Measurements from ENCODE around the gene LRRC49.
"Not testable (repeated sequence)": the region's sequence is repeated elsewhere in the genome, so short reads cannot be mapped to it uniquely, and the experiment has no call there.

Gene LRRC49

DNA sequence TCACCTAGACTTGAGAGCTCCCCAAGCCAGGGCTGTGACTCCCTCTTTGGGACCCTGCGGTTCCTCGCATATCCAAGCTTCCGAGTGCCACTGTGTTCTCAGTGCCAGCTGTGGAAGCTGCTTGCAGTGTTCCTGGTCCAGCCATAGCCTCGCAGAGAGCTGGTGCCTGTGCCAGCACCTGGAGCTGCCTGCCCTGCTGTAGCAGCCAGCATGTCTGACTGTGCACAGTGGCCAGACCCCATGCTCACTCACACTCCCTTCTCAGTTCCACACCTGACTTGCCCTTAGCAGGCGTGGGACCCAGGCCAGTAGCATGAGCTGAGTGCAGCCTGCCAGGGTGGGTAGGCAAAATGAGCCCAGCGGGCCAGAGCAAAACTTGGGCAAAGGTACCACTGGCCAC lies 25.3 kb downstream of the LRRC49 start:
- DNase-seq: no peak
- in situ Hi-C loops (cut with MboI; ENCODE audit: low pct_unique_long_range_greater_than_20kb, low sequenced_read_pairs): no loop called here

- in situ Hi-C loops (cut with MboI; ENCODE audit: low pct_unique_long_range_greater_than_20kb, low sequenced_read_pairs): no loop called here
- no peak for DNase-seq
Measured at GRCh38 chr15:70920981-70921696, 28.5 kb downstream of the LRRC49 start.

DNA sequence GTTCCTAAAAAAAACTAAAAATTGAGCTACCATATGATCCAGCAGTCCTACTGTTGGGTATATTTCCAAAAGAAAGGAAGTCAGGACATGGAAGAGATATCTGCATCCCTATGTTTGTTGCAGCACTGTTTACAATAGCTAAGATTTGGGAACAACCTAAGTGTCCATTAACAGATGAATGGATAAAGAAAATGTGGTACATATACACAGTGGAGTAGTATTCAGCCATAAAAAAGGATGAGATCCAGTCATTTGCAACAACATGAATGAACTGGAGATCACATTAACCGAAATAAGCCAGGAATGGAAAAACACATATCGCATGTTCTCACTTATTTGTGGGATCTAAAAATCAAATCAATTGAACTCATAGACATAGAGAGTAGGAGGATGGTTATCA lies 29.5 kb downstream of the LRRC49 start:
- in situ Hi-C loops (cut with MboI; ENCODE audit: low pct_unique_long_range_greater_than_20kb, low sequenced_read_pairs): no loop called here
- DNase-seq: no peak

GRCh38 chr15:70923311-70924080 lies 30.9 kb downstream of the LRRC49 start:
- no peak for DNase-seq
- in situ Hi-C loops (cut with MboI; ENCODE audit: low pct_unique_long_range_greater_than_20kb, low sequenced_read_pairs): no loop called here

DNA sequence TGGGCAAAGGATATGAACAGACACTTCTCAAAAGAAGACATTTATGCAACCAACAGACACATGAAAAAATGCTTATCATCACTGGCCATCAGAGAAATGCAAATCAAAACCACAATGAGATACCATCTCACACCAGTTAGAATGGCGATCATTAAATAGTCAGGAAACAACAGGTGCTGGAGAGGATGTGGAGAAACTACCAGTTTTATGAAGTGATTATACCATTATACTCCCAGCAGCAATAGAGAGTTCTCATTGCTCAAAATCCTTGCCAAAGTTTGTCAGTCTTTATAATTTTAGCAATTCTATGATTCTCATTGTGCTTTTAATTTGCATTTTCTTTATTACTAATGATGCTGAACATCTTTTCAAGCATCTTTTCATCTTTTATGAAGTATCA lies 34.3 kb downstream of the LRRC49 start:
- in situ Hi-C loops (cut with MboI; ENCODE audit: low pct_unique_long_range_greater_than_20kb, low sequenced_read_pairs); DNase-seq: not testable (repeated sequence)

DNA sequence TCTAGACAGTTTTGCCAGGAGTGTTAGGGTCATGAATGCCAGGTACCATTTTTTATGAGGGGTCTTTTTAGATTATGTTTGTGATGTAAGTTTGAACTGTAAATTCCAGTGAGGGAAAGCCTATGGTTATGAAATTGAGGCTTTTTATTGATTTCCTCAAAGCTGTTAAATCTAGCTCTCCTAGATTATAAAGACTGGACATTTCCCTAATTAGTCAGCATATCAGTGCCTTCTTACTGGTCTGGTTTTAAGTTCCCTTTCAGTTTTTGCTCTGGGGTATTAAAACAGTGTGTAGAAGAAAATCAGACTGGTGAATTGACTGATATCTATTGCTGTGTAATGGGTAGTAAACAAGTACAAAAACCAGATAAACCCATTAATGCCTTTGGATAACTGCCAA lies 39.2 kb downstream of the LRRC49 start:
- no peak for DNase-seq
- in situ Hi-C loops (cut with MboI; ENCODE audit: low pct_unique_long_range_greater_than_20kb, low sequenced_read_pairs): no loop called here

DNA sequence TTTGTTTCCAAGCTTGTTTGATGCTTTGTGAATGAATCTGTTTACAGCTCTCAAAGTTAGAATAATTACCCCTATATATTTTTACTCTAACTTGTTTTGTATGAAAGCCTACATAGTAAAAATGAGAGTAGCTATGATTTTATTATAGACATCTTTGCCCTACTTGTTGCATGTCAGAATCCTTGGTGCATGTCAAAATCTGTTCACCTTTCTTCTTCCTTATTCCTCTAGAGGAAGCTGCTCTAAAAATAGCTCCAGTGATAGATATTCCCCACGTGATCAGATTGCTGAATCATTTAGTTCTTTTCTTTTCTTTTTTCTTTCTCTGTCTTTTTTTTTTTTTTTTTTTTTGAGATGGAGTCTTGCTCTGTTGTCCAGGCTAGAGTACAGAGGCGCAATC lies 39.8 kb downstream of the LRRC49 start:
- in situ Hi-C loops (cut with MboI; ENCODE audit: low pct_unique_long_range_greater_than_20kb, low sequenced_read_pairs): no loop called here
- DNase-seq: no peak

DNA sequence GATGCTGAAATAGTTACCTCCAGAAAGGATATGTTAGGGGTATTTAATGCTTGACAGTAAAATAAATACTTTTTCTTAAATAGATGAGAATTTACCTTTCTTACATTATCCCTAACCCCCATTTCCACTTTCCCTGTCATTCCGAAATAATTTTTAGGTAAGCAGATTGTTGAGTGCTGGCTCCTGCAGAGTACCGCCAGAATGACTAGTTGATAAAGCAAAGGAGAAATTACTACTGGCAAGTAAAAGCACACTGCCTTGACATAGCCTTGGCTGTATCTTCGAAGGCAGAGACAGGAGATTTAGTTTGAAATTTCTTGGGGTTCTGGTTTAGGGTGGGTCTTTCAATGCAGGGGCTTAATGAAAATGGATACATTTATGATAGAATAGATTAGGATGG lies 40.8 kb downstream of the LRRC49 start:
- in situ Hi-C loops (cut with MboI; ENCODE audit: low pct_unique_long_range_greater_than_20kb, low sequenced_read_pairs): no loop called here

GRCh38 chr15:70935631-70936030 lies 43.0 kb downstream of the LRRC49 start:
- no peak for DNase-seq
- in situ Hi-C loops (cut with MboI; ENCODE audit: low pct_unique_long_range_greater_than_20kb, low sequenced_read_pairs): no loop called here

More for the DNA sequence above, 40.8 kb downstream of the LRRC49 start:
- no peak for DNase-seq

GRCh38 chr15:70936326-70936725 lies 43.7 kb downstream of the LRRC49 start:
- no peak for DNase-seq
- in situ Hi-C loops (cut with MboI; ENCODE audit: low pct_unique_long_range_greater_than_20kb, low sequenced_read_pairs): no loop called here

GRCh38 chr15:70943285-70943684 lies 50.7 kb downstream of the LRRC49 start:
- DNase-seq; in situ Hi-C loops (cut with MboI; ENCODE audit: low pct_unique_long_range_greater_than_20kb, low sequenced_read_pairs): not testable (repeated sequence)

DNA sequence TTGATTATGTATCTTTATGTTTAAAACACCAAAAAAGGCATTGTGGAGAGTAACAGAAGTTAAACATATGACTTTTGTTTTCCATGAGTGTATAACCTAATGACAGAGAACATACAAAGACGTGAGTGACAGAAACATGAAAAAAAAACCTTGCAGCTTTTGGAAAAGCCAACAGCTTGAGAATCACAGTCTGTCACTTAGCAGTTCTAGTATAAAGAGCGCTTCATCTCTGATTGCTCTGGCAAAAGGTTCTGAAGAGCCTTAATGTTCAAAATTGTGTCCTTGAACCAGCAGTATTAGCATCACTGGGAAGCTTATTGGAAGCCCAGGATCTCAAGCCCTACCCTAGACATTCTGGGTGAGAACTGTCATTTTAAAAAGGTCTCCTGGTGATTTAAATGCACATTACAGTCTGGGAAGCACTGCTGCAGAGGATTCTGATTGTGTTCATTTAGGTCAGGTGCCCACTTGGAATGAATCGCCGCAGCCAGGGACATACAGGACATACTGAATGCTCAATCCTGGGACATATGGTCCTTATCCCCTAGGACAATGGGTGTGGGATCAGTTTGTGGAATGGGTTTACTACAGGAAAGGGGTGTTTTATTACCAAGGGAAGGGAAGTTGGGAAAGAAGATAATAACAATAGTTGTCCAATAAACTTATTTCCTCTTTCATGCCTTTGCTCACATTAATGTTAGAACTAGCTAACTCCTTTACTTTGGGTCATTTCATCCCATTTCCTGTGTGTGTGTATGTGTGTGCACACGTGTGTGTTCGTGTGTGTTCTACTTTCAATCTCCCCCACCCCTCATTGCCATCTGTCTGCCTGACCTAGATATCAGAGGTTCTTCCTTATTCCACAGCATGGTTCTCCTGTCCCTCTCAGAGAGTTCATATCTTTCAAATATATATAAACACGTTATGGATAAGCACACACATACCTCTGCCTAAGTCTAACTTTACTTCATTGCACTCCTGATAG lies 55.0 kb downstream of the LRRC49 start:
- in situ Hi-C loops (cut with MboI; ENCODE audit: low pct_unique_long_range_greater_than_20kb, low sequenced_read_pairs): no loop called here
- no peak for DNase-seq

DNA sequence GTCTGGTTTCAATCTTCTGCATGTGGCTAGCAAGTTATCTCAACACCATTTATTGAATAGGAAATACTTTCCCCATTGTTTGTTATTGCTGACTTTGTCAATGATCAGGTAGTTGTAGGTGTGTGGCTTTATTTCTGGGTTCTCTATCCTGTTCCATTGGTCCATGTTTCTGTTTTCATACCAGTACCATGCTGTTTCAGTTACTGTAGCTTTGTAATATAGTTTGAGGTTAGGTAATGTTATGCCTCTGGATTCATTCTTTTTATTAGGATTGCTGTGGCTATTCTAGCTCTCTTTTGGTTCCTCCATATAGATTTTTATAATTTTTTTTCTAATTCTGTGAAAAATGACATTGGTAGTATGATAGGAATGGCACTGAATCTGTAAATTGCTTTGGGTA lies 58.3 kb downstream of the LRRC49 start:
- in situ Hi-C loops (cut with MboI; ENCODE audit: low pct_unique_long_range_greater_than_20kb, low sequenced_read_pairs): no loop called here
- no peak for DNase-seq

- in situ Hi-C loops (cut with MboI; ENCODE audit: low pct_unique_long_range_greater_than_20kb, low sequenced_read_pairs): no loop called here
- no peak for DNase-seq
Measured at GRCh38 chr15:70954171-70954570, 61.5 kb downstream of the LRRC49 start.

GRCh38 chr15:70954733-70955132 lies 62.1 kb downstream of the LRRC49 start:
- in situ Hi-C loops (cut with MboI; ENCODE audit: low pct_unique_long_range_greater_than_20kb, low sequenced_read_pairs): no loop called here

GRCh38 chr15:70955151-70955550 lies 62.5 kb downstream of the LRRC49 start:
- no peak for DNase-seq
- in situ Hi-C loops (cut with MboI; ENCODE audit: low pct_unique_long_range_greater_than_20kb, low sequenced_read_pairs): no loop called here

More at GRCh38 chr15:70954733-70955132, 62.1 kb downstream of the LRRC49 start:
- no peak for DNase-seq

DNA sequence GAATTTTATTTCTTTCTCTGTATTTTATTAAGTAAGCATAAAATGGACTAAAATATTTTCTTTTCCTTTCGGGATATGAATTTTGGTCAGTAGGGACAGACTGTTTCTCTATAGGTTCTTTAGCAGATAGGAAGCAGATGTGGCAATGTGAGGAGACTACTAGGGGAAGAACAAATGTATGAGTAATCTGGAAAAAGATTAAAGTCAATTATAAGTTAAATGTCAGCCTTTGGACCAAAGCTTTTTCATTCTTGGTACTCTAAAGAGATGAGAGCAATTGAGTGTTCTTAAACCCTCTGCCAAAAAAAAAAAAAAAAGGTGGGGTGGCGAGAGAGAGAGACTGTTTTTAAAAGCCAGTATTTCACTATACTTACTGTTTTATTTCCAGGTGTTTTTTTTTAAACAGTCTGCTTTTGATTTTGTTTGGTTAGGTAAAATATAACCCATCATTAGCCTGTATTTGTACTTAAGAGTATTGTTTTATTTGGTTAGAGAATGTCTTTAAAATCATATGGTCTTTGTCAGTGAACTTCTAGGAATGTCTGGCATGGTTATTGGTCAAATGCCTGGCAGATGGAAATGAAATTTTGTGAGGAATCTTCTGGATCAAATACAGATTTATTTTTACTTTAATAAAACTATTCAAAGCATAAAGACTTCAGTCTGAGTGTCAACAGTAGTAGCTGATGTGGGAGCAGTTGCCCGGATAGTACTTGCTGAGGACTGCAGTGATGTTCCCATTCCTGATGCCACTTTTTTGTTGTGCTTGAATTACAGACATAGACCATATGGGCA lies 63.8 kb downstream of the LRRC49 start:
- DNase-seq: no peak
- in situ Hi-C loops (cut with MboI; ENCODE audit: low pct_unique_long_range_greater_than_20kb, low sequenced_read_pairs): no loop called here

DNA sequence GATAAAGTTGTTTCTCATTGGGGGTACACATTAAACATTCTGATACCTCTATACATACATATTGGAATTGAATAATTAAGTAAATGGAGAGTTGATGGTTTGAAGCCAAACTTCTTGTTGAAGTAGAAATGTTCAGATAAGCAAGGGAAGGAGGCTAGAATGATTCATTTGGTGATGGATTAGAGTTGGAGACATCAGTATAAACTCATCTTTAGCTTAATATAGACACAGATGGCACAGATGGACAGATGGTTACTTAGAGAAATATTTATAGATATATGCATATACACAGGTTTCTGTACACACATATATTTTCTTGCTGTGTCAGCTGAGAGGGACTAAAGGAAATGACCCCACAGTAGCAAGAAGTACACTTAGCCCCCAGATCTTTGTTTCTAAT lies 69.5 kb downstream of the LRRC49 start:
- no peak for DNase-seq
- in situ Hi-C loops (cut with MboI; ENCODE audit: low pct_unique_long_range_greater_than_20kb, low sequenced_read_pairs): no loop called here

DNA sequence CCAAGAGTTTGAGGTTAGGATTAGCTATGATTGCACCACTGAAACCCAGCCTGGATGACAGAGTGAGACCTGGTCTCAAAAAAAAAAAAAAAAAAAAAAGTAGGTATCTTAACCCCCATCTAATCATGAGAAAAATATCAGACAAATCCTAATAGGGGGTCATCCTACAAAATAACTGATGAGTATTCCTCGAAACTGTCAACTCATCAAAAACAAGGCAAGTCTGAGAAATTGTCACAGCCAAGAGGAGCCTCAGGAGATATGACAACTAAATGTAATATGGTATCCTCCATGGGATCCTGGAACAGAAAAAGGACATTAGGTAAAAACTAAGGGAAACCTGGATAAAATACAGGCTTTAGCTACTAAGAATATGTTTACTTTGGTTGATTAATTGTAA lies 70.6 kb downstream of the LRRC49 start:
- no peak for DNase-seq
- in situ Hi-C loops (cut with MboI; ENCODE audit: low pct_unique_long_range_greater_than_20kb, low sequenced_read_pairs): no loop called here
